Measurements from ENCODE around the gene FAM78B. TPM values are rescaled to one million over a fixed set of nuclear protein-coding genes. Genes with fewer than 3 reads are reported as not detected.

Gene FAM78B
- total RNA-seq, 1 donor from 2014 or later: 66.0 TPM

DNA sequence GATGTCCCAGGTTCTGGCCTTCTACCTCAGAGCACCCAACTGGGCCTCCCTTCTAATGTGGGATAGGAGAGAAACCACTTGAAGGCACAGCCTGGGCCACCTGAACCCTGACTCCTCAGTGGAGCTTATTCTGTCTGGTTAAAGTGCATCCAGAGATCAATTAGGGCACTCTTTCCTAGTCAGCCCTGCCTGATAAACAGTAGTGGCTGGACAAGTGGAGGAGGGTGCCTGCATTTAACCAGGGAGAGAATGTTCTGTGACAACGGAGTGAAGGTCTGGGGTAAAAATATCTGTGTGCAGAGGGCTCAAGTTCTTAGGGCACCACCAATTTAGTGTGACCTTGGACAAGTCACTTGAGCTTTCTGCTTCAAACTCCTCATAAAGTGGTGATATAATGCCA is 101.8 kb downstream of the FAM78B start:
- Mint-ChIP-seq H3K4me3 (ENCODE audit: unreplicated experiment) (no peak overlapping the region), H3K9me3 (ENCODE audit: unreplicated experiment) (peaks cover 16% of the 10 kb centered on the region), H3K4me1 (ENCODE audit: low read depth, unreplicated experiment) (peaks cover 56% of the 10 kb centered on the region), H3K36me3 (ENCODE audit: unreplicated experiment) (no peaks in the 10 kb centered on the region), H3K27me3 (ENCODE audit: unreplicated experiment) (peaks cover 4% of the 10 kb centered on the region), H3K27ac (ENCODE audit: unreplicated experiment) (peak overlapping the region; percentile 63)
- TF ChIP-seq, protein P1, sequence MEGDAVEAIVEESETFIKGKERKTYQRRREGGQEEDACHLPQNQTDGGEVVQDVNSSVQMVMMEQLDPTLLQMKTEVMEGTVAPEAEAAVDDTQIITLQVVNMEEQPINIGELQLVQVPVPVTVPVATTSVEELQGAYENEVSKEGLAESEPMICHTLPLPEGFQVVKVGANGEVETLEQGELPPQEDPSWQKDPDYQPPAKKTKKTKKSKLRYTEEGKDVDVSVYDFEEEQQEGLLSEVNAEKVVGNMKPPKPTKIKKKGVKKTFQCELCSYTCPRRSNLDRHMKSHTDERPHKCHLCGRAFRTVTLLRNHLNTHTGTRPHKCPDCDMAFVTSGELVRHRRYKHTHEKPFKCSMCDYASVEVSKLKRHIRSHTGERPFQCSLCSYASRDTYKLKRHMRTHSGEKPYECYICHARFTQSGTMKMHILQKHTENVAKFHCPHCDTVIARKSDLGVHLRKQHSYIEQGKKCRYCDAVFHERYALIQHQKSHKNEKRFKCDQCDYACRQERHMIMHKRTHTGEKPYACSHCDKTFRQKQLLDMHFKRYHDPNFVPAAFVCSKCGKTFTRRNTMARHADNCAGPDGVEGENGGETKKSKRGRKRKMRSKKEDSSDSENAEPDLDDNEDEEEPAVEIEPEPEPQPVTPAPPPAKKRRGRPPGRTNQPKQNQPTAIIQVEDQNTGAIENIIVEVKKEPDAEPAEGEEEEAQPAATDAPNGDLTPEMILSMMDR (IDR thresholded peaks at IDR 0.05; ENCODE audit: partially characterized antibody, unreplicated experiment): no peak
- DNase-seq: no peak

DNA sequence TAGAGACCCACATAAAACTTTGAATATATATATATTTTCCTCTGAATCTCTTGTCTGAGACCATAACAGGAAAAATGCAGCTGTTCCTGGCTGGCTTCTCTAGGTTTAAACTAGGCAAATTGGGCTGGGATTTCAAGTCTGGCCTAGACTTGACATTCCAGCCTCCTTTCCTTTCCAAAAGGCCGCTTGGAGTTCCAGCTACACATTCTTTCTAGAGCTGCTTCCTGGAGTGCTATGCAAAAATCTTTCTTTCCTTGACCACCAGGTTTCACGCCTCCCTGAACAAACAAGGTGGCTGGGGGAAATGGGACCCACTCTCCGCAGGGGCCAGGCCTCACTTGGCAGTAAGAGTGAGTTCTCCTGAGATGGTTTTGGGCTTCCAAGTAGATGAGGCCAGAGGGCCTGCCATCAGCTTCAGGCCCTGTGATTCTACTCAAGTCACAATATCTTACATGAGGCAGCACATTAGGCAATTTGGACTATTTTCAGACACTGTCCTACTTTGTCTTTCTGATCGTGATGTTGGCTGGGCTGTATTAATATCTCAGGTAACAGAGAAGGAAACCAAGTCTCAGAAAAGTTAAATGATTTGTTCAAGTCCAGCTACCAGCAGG is 102.4 kb downstream of the FAM78B start:
- Mint-ChIP-seq H3K36me3 (ENCODE audit: unreplicated experiment) (no peaks in the 10 kb centered on the region), H3K4me3 (ENCODE audit: unreplicated experiment) (no peak overlapping the region), H3K4me1 (ENCODE audit: low read depth, unreplicated experiment) (peaks cover 52% of the 10 kb centered on the region), H3K27me3 (ENCODE audit: unreplicated experiment) (peaks cover 4% of the 10 kb centered on the region), H3K9me3 (ENCODE audit: unreplicated experiment) (peaks cover 16% of the 10 kb centered on the region), H3K27ac (ENCODE audit: unreplicated experiment) (peak overlapping the region; percentile 52)
- no peak for DNase-seq
- TF ChIP-seq, protein P1 (IDR thresholded peaks at IDR 0.05; ENCODE audit: partially characterized antibody, unreplicated experiment): no peak

DNA sequence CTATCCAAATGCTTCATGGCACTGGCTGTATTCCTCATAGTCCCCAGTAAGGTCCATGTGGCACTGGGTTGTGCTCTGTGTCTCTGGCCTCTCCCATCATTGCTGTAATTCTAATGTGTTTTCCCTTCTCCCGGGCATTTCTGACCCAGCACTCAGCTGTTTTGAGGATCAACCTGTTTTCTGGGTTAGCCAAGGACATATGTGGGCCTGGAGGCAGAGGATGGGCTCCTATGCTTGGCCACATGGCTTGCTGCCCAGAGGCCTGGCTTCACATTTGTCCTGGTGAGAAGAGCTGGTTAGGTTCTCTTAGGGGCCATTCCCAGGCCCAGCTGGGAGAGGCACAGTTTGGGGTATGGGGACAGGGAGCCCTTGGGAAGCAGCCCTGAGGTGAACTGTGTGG is 103.1 kb downstream of the FAM78B start:
- Mint-ChIP-seq H3K4me1 (ENCODE audit: low read depth, unreplicated experiment) (peaks cover 53% of the 10 kb centered on the region), H3K9me3 (ENCODE audit: unreplicated experiment) (peaks cover 16% of the 10 kb centered on the region), H3K4me3 (ENCODE audit: unreplicated experiment) (peak overlapping the region; percentile 50), H3K27me3 (ENCODE audit: unreplicated experiment) (peaks cover 4% of the 10 kb centered on the region), H3K27ac (ENCODE audit: unreplicated experiment) (peak overlapping the region; percentile 90), H3K36me3 (ENCODE audit: unreplicated experiment) (no peaks in the 10 kb centered on the region)
- TF ChIP-seq, protein P1 (IDR thresholded peaks at IDR 0.05; ENCODE audit: partially characterized antibody, unreplicated experiment): no peak
- no peak for DNase-seq

DNA sequence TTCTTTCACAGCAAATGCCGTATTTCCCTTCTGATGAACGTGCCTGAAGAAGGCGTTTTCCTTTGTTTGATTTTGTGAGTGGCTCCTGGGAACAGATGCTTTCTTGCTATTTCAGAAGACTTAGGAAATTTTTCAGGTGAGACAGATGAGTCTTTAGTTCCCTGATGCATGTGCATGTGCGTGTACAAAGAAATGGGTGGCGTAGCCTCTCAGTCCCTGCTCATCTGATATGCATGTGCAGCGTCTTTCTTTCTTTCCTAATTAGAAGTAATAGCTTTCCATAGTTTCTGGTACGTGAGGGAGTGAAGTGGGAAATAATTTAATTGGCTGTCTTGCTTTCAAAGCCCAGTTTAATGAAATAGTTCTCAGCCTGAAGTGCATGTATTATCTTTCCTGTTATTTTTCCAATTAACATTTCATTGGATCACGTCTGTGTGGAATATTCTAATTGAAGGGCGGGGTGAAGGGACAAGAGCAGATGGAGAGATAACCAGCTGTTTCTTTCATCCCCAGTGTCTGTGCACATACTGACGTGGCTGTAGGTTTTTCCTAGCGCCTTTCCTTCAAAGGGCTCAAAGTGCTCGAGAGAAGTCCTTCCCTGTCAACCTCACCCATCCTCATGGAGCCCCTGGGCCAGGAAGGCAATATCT is 104.3 kb downstream of the FAM78B start:
- Mint-ChIP-seq H3K4me3 (ENCODE audit: unreplicated experiment) (peak overlapping the region; percentile 21), H3K4me1 (ENCODE audit: low read depth, unreplicated experiment) (peaks cover 49% of the 10 kb centered on the region), H3K36me3 (ENCODE audit: unreplicated experiment) (no peaks in the 10 kb centered on the region), H3K9me3 (ENCODE audit: unreplicated experiment) (peaks cover 19% of the 10 kb centered on the region), H3K27me3 (ENCODE audit: unreplicated experiment) (peaks cover 4% of the 10 kb centered on the region), H3K27ac (ENCODE audit: unreplicated experiment) (peak overlapping the region; percentile 87)
- TF ChIP-seq, protein P1 (IDR thresholded peaks at IDR 0.05; ENCODE audit: partially characterized antibody, unreplicated experiment): no peak
- DNase-seq: no peak

DNA sequence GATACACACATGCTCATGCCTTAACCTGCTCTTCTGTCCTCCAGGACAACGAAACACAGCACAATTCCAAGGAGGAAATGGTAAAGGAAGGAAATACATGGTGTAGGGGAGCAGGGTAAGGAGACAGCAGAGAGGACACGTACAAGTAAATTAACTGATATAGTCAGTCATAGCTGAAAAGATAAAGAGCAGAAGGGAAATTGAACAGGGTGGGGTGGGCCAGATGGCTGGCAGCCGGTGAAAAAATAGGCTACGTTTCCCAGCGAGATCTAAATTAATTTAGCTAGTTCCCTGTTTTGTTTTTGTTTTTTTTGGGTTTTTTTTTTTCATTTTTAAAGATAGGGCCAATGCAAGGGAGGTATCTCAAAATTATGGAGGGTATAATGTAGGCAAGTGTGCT is 109.2 kb downstream of the FAM78B start:
- TF ChIP-seq, protein P1 (IDR thresholded peaks at IDR 0.05; ENCODE audit: partially characterized antibody, unreplicated experiment): no peak
- peaks cover 38% of the 10 kb centered on the region for H3K4me1 Mint-ChIP-seq (ENCODE audit: low read depth, unreplicated experiment)
- H3K27ac Mint-ChIP-seq (ENCODE audit: unreplicated experiment): peak overlapping the region; percentile 80
- peaks cover 8% of the 10 kb centered on the region for H3K9me3 Mint-ChIP-seq (ENCODE audit: unreplicated experiment)
- H3K4me3 Mint-ChIP-seq (ENCODE audit: unreplicated experiment): peak overlapping the region; percentile 32
- no peak for DNase-seq
- no peaks in the 10 kb centered on the region for H3K36me3 Mint-ChIP-seq (ENCODE audit: unreplicated experiment)
- peaks cover 6% of the 10 kb centered on the region for H3K27me3 Mint-ChIP-seq (ENCODE audit: unreplicated experiment)
